Calu3 (cell line): Measurements from ENCODE around the gene TGFBRAP1. TPM values are rescaled to one million over a fixed set of nuclear protein-coding genes. Genes with fewer than 3 reads are reported as not detected.

Experiments used
- BruUV-seq: library from RNA; stranded (reverse); fragments of 400-500 nt; replicated peaks from 2 replicates; lab custom pipeline; 2021; lab: Mats Ljungman, UMichigan
- CTCF ChIA-PET: fragments of 300-600 bp; sonication (Branson Sonifier 250); formaldehyde crosslinking; loops from one replicate; lab custom pipeline; 2022; ENCODE audit warnings: antibody characterized with exemption; lab: Charles Lee
- DNase-seq: peaks from one replicate; pipeline ENCODE4 v3.0.0; 2022
- H3K27ac Mint-ChIP-seq: one replicate; pipeline ENCODE4 v1.8.0; 2022; ENCODE audit warnings: mixed read lengths; ENCODE audit not compliant: unreplicated experiment
- H3K27me3 Mint-ChIP-seq: one replicate; pipeline ENCODE4 v1.8.0; 2022; ENCODE audit warnings: mixed read lengths; ENCODE audit not compliant: unreplicated experiment
- H3K36me3 Mint-ChIP-seq: one replicate; pipeline ENCODE4 v1.8.0; 2022; ENCODE audit warnings: mild to moderate bottlenecking, moderate library complexity, mixed read lengths; ENCODE audit not compliant: insufficient read depth, unreplicated experiment
- H3K4me1 Mint-ChIP-seq: one replicate; pipeline ENCODE4 v1.8.0; 2022; ENCODE audit warnings: mild to moderate bottlenecking, low read depth, mixed read lengths; ENCODE audit not compliant: unreplicated experiment
- H3K4me3 Mint-ChIP-seq: one replicate; pipeline ENCODE4 v1.8.0; 2022; ENCODE audit warnings: mild to moderate bottlenecking, low read depth, moderate library complexity, mixed read lengths; ENCODE audit not compliant: unreplicated experiment
- H3K9me3 Mint-ChIP-seq: one replicate; pipeline ENCODE4 v1.8.0; 2022; ENCODE audit warnings: low read depth, mixed read lengths; ENCODE audit not compliant: unreplicated experiment
- intact Hi-C: fragments of 100-400 bp; cut with micrococcal nuclease; formaldehyde crosslinking; loops from one replicate; pipeline ENCODE4 v1.10.0; 2022; ENCODE audit not compliant: unreplicated experiment
- total RNA-seq: library from RNA; stranded (reverse); gene quantifications from 2 replicates; pipeline ENCODE4 v1.2.3, GENCODE V29; 2022
- TF ChIP-seq, protein P1 (sequence below): fragments of 200-600 bp; IDR thresholded peaks from one replicate; pipeline ENCODE4 v1.8.0; 2022; ENCODE audit warnings: antibody characterized with exemption; ENCODE audit not compliant: unreplicated experiment

Gene TGFBRAP1
- total RNA-seq, 1 experiment from 2014 or later, result 24.3 TPM

DNA sequence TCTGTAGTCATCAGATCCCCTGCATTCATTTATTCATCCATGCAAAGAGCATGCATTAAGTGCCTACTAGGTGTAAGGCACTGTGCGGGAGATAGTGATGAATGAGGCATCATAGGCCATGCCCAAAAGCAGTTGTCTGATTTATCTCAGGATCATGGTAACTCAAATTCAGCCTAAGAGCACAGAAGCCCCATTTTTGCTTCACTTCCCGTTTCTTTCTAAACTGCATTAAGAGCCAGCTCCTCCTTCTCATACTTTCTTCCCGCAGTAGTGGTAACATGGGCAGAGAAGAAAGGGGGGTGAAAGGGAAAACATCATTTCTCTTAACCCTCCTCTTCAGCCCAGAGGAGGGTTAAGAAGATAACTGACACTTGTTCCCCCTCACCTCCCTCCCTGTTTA lies 85.1 kb downstream of the TGFBRAP1 start:
- no peaks in the 10 kb centered on the region for H3K36me3 Mint-ChIP-seq
- no peaks in the 10 kb centered on the region for H3K9me3 Mint-ChIP-seq
- CTCF ChIA-PET, result no interaction called here
- no peak for DNase-seq
- TF ChIP-seq, protein P1, sequence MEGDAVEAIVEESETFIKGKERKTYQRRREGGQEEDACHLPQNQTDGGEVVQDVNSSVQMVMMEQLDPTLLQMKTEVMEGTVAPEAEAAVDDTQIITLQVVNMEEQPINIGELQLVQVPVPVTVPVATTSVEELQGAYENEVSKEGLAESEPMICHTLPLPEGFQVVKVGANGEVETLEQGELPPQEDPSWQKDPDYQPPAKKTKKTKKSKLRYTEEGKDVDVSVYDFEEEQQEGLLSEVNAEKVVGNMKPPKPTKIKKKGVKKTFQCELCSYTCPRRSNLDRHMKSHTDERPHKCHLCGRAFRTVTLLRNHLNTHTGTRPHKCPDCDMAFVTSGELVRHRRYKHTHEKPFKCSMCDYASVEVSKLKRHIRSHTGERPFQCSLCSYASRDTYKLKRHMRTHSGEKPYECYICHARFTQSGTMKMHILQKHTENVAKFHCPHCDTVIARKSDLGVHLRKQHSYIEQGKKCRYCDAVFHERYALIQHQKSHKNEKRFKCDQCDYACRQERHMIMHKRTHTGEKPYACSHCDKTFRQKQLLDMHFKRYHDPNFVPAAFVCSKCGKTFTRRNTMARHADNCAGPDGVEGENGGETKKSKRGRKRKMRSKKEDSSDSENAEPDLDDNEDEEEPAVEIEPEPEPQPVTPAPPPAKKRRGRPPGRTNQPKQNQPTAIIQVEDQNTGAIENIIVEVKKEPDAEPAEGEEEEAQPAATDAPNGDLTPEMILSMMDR, result no peak
- BruUV-seq, result no TSS peak
- H3K27me3 Mint-ChIP-seq, result peaks cover 48% of the 10 kb centered on the region
- intact Hi-C loops, result no loop called here
- no peak overlapping the region for H3K4me3 Mint-ChIP-seq
- no peak overlapping the region for H3K27ac Mint-ChIP-seq
- no peaks in the 10 kb centered on the region for H3K4me1 Mint-ChIP-seq

GRCh38 chr2:105243961-105244360 lies 85.6 kb downstream of the TGFBRAP1 start:
- H3K36me3 Mint-ChIP-seq, result no peaks in the 10 kb centered on the region
- no peaks in the 10 kb centered on the region for H3K4me1 Mint-ChIP-seq
- no TSS peak for BruUV-seq
- H3K9me3 Mint-ChIP-seq, result no peaks in the 10 kb centered on the region
- TF ChIP-seq, protein P1, result peak; percentile 37
- peaks cover 47% of the 10 kb centered on the region for H3K27me3 Mint-ChIP-seq
- intact Hi-C loops, result no loop called here
- H3K4me3 Mint-ChIP-seq, result no peak overlapping the region
- H3K27ac Mint-ChIP-seq, result no peak overlapping the region
- CTCF ChIA-PET, result no interaction called here
- no peak for DNase-seq

GRCh38 chr2:105242286-105242993 lies 87.1 kb downstream of the TGFBRAP1 start:
- Mint-ChIP-seq H3K36me3 (no peaks in the 10 kb centered on the region), H3K27ac (no peak overlapping the region), H3K4me3 (no peak overlapping the region), H3K9me3 (no peaks in the 10 kb centered on the region), H3K4me1 (no peaks in the 10 kb centered on the region), H3K27me3 (peaks cover 37% of the 10 kb centered on the region)
- intact Hi-C loops, result no loop called here
- TF ChIP-seq, protein P1, result no peak
- BruUV-seq, result no TSS peak
- CTCF ChIA-PET, result no interaction called here
- DNase-seq, result no peak

GRCh38 chr2:105241443-105241842 lies 88.1 kb downstream of the TGFBRAP1 start, which contains the start of gene GPR45:
Gene GPR45, plus strand, starts transcription at chr2:105241743. Its CDS starts 116 bp downstream, at chr2:105241859.
- H3K27me3 Mint-ChIP-seq, result peaks cover 36% of the 10 kb centered on the region
- CTCF ChIA-PET, result no interaction called here
- intact Hi-C loops, result no loop called here

More at GRCh38 chr2:105241443-105241842, 88.1 kb downstream of the TGFBRAP1 start, which contains the start of gene GPR45:
- H3K27ac Mint-ChIP-seq, result no peak within 1 kb of the TSS
- no peaks in the 10 kb centered on the region for H3K9me3 Mint-ChIP-seq
- H3K36me3 Mint-ChIP-seq, result no peaks in the 10 kb centered on the region
- TF ChIP-seq, protein P1, result no peak
- H3K4me1 Mint-ChIP-seq, result no peaks in the 10 kb centered on the region
- no peak for DNase-seq
- BruUV-seq, result no TSS peak
- no peak within 1 kb of the TSS for H3K4me3 Mint-ChIP-seq
